ENCODE data around the gene PAQR3.

Gene PAQR3

GRCh38 chr4:78938868-78939666 is at the start of gene PAQR3:
TSS of gene PAQR3 (minus strand) at chr4:78939438. CDS start at chr4:78939224, 214 bp downstream.
- peaks cover 27% of the 10 kb centered on the region for H3K27me3 ChIP-seq (ENCODE audit: control insufficient read depth, insufficient read depth, low read length)
- H3K27ac ChIP-seq (ENCODE audit: low read length): peak within 1 kb of the TSS; percentile 36

GRCh38 chr4:78987683-78988082 is 48.4 kb upstream of the PAQR3 start:
- Histone ChIP-seq H3K9ac (ENCODE audit: low read length) (no peak overlapping the region), H3K4me1 (ENCODE audit: control insufficient read depth, low read depth, low read length) (no peaks in the 10 kb centered on the region), H3K36me3 (ENCODE audit: control insufficient read depth, low read depth, low read length) (no peaks in the 10 kb centered on the region), H3K9me3 (ENCODE audit: control insufficient read depth, low read depth, low read length) (no peaks in the 10 kb centered on the region), H3K27me3 (ENCODE audit: control insufficient read depth, insufficient read depth, low read length) (no peaks in the 10 kb centered on the region), H3K4me3 (ENCODE audit: low read length) (no peak overlapping the region), H3K27ac (ENCODE audit: low read length) (no peak overlapping the region)

More at GRCh38 chr4:78938868-78939666, at the start of gene PAQR3:
- H3K4me1 ChIP-seq (ENCODE audit: control insufficient read depth, low read depth, low read length): peaks cover 20% of the 10 kb centered on the region
- H3K9ac ChIP-seq (ENCODE audit: low read length): peak within 1 kb of the TSS; percentile 63
- no peaks in the 10 kb centered on the region for H3K9me3 ChIP-seq (ENCODE audit: control insufficient read depth, low read depth, low read length)
- no peaks in the 10 kb centered on the region for H3K36me3 ChIP-seq (ENCODE audit: control insufficient read depth, low read depth, low read length)
- peak within 1 kb of the TSS; percentile 79 for H3K4me3 ChIP-seq (ENCODE audit: low read length)

GRCh38 chr4:78984593-78984992 is 45.4 kb upstream of the PAQR3 start:
- Histone ChIP-seq H3K27me3 (ENCODE audit: control insufficient read depth, insufficient read depth, low read length) (no peaks in the 10 kb centered on the region), H3K9me3 (ENCODE audit: control insufficient read depth, low read depth, low read length) (peaks cover 3% of the 10 kb centered on the region), H3K36me3 (ENCODE audit: control insufficient read depth, low read depth, low read length) (no peaks in the 10 kb centered on the region), H3K4me1 (ENCODE audit: control insufficient read depth, low read depth, low read length) (no peaks in the 10 kb centered on the region), H3K9ac (ENCODE audit: low read length) (no peak overlapping the region), H3K27ac (ENCODE audit: low read length) (no peak overlapping the region), H3K4me3 (ENCODE audit: low read length) (no peak overlapping the region)

GRCh38 chr4:78975865-78976264 is 36.6 kb upstream of the PAQR3 start:
- no peaks in the 10 kb centered on the region for H3K4me1 ChIP-seq (ENCODE audit: control insufficient read depth, low read depth, low read length)
- H3K27ac ChIP-seq (ENCODE audit: low read length): no peak overlapping the region
- H3K36me3 ChIP-seq (ENCODE audit: control insufficient read depth, low read depth, low read length): no peaks in the 10 kb centered on the region
- no peak overlapping the region for H3K4me3 ChIP-seq (ENCODE audit: low read length)
- no peak overlapping the region for H3K9ac ChIP-seq (ENCODE audit: low read length)
- H3K9me3 ChIP-seq (ENCODE audit: control insufficient read depth, low read depth, low read length): no peaks in the 10 kb centered on the region
- no peaks in the 10 kb centered on the region for H3K27me3 ChIP-seq (ENCODE audit: control insufficient read depth, insufficient read depth, low read length)

- Histone ChIP-seq H3K36me3 (ENCODE audit: control insufficient read depth, low read depth, low read length) (no peaks in the 10 kb centered on the region), H3K27ac (ENCODE audit: low read length) (no peak overlapping the region), H3K4me1 (ENCODE audit: control insufficient read depth, low read depth, low read length) (no peaks in the 10 kb centered on the region), H3K9ac (ENCODE audit: low read length) (no peak overlapping the region), H3K27me3 (ENCODE audit: control insufficient read depth, insufficient read depth, low read length) (no peaks in the 10 kb centered on the region), H3K9me3 (ENCODE audit: control insufficient read depth, low read depth, low read length) (no peaks in the 10 kb centered on the region), H3K4me3 (ENCODE audit: low read length) (no peak overlapping the region)
Observed at GRCh38 chr4:78971776-78972175, 32.5 kb upstream of the PAQR3 start.

- Histone ChIP-seq H3K27ac (ENCODE audit: low read length) (no peak overlapping the region), H3K9me3 (ENCODE audit: control insufficient read depth, low read depth, low read length) (no peaks in the 10 kb centered on the region), H3K4me1 (ENCODE audit: control insufficient read depth, low read depth, low read length) (no peaks in the 10 kb centered on the region), H3K4me3 (ENCODE audit: low read length) (no peak overlapping the region), H3K36me3 (ENCODE audit: control insufficient read depth, low read depth, low read length) (no peaks in the 10 kb centered on the region), H3K9ac (ENCODE audit: low read length) (no peak overlapping the region), H3K27me3 (ENCODE audit: control insufficient read depth, insufficient read depth, low read length) (no peaks in the 10 kb centered on the region)
Observed at GRCh38 chr4:78971326-78971725, 32.1 kb upstream of the PAQR3 start.

- Histone ChIP-seq H3K9ac (ENCODE audit: low read length) (no peak overlapping the region), H3K4me3 (ENCODE audit: low read length) (no peak overlapping the region), H3K36me3 (ENCODE audit: control insufficient read depth, low read depth, low read length) (no peaks in the 10 kb centered on the region), H3K9me3 (ENCODE audit: control insufficient read depth, low read depth, low read length) (no peaks in the 10 kb centered on the region), H3K27me3 (ENCODE audit: control insufficient read depth, insufficient read depth, low read length) (no peaks in the 10 kb centered on the region), H3K27ac (ENCODE audit: low read length) (no peak overlapping the region), H3K4me1 (ENCODE audit: control insufficient read depth, low read depth, low read length) (no peaks in the 10 kb centered on the region)
Observed at GRCh38 chr4:78962597-78963115, 23.4 kb upstream of the PAQR3 start.

GRCh38 chr4:78960926-78961325 is 21.7 kb upstream of the PAQR3 start:
- no peaks in the 10 kb centered on the region for H3K36me3 ChIP-seq (ENCODE audit: control insufficient read depth, low read depth, low read length)
- no peak overlapping the region for H3K9ac ChIP-seq (ENCODE audit: low read length)
- no peak overlapping the region for H3K27ac ChIP-seq (ENCODE audit: low read length)
- H3K4me3 ChIP-seq (ENCODE audit: low read length): no peak overlapping the region
- no peaks in the 10 kb centered on the region for H3K9me3 ChIP-seq (ENCODE audit: control insufficient read depth, low read depth, low read length)
- no peaks in the 10 kb centered on the region for H3K27me3 ChIP-seq (ENCODE audit: control insufficient read depth, insufficient read depth, low read length)
- H3K4me1 ChIP-seq (ENCODE audit: control insufficient read depth, low read depth, low read length): no peaks in the 10 kb centered on the region

GRCh38 chr4:78956975-78957374 is 17.7 kb upstream of the PAQR3 start:
- no peaks in the 10 kb centered on the region for H3K4me1 ChIP-seq (ENCODE audit: control insufficient read depth, low read depth, low read length)
- H3K9me3 ChIP-seq (ENCODE audit: control insufficient read depth, low read depth, low read length): no peaks in the 10 kb centered on the region
- H3K36me3 ChIP-seq (ENCODE audit: control insufficient read depth, low read depth, low read length): no peaks in the 10 kb centered on the region
- H3K4me3 ChIP-seq (ENCODE audit: low read length): no peak overlapping the region
- H3K9ac ChIP-seq (ENCODE audit: low read length): no peak overlapping the region
- no peak overlapping the region for H3K27ac ChIP-seq (ENCODE audit: low read length)
- no peaks in the 10 kb centered on the region for H3K27me3 ChIP-seq (ENCODE audit: control insufficient read depth, insufficient read depth, low read length)

GRCh38 chr4:78953769-78954666 is 14.8 kb upstream of the PAQR3 start:
- H3K4me1 ChIP-seq (ENCODE audit: control insufficient read depth, low read depth, low read length): no peaks in the 10 kb centered on the region
- no peaks in the 10 kb centered on the region for H3K9me3 ChIP-seq (ENCODE audit: control insufficient read depth, low read depth, low read length)
- H3K27me3 ChIP-seq (ENCODE audit: control insufficient read depth, insufficient read depth, low read length): no peaks in the 10 kb centered on the region
- no peak overlapping the region for H3K9ac ChIP-seq (ENCODE audit: low read length)
- no peak overlapping the region for H3K4me3 ChIP-seq (ENCODE audit: low read length)
- no peak overlapping the region for H3K27ac ChIP-seq (ENCODE audit: low read length)
- no peaks in the 10 kb centered on the region for H3K36me3 ChIP-seq (ENCODE audit: control insufficient read depth, low read depth, low read length)

- no peak overlapping the region for H3K9ac ChIP-seq (ENCODE audit: low read length)
- no peaks in the 10 kb centered on the region for H3K27me3 ChIP-seq (ENCODE audit: control insufficient read depth, insufficient read depth, low read length)
- H3K9me3 ChIP-seq (ENCODE audit: control insufficient read depth, low read depth, low read length): no peaks in the 10 kb centered on the region
- no peaks in the 10 kb centered on the region for H3K36me3 ChIP-seq (ENCODE audit: control insufficient read depth, low read depth, low read length)
- H3K4me1 ChIP-seq (ENCODE audit: control insufficient read depth, low read depth, low read length): no peaks in the 10 kb centered on the region
- H3K4me3 ChIP-seq (ENCODE audit: low read length): no peak overlapping the region
- H3K27ac ChIP-seq (ENCODE audit: low read length): no peak overlapping the region
Observed at GRCh38 chr4:78953231-78953630, 14.0 kb upstream of the PAQR3 start.

All from iPS-18a (cell line).